Osteoblast (primary cell): ENCODE measurements around the gene CD109. TPM values are rescaled to one million over a fixed set of nuclear protein-coding genes. Genes with fewer than 3 reads are reported as not detected.

Source experiments
- DNase-seq: peaks from one replicate; pipeline ENCODE4 v3.0.0; 2011; ENCODE audit warnings: low spot score, mixed read lengths; ENCODE audit not compliant: insufficient read length; ENCODE audit errors: missing footprints
- H2AFZ ChIP-seq: 2 replicates; pipeline ENCODE4 v1.6.0; 2011; ENCODE audit warnings: mild to moderate bottlenecking, low read length
- H3K27ac ChIP-seq: 2 replicates; pipeline ENCODE4 v1.5.1; 2011; ENCODE audit warnings: mild to moderate bottlenecking, low read depth, low read length, moderate library complexity
- H3K27me3 ChIP-seq: 2 replicates; pipeline ENCODE4 v1.6.0; 2012; ENCODE audit warnings: mild to moderate bottlenecking, control low read depth, inconsistent platforms, low read length, moderate library complexity; ENCODE audit not compliant: insufficient read depth
- H3K36me3 ChIP-seq: 2 replicates; pipeline ENCODE4 v1.5.1; 2011; ENCODE audit warnings: mild to moderate bottlenecking, low read length, control low read depth, moderate library complexity; ENCODE audit not compliant: insufficient read depth
- H3K4me1 ChIP-seq: 2 replicates; pipeline ENCODE4 v1.5.1; 2011; ENCODE audit warnings: mild to moderate bottlenecking, low read length, control low read depth, moderate library complexity; ENCODE audit not compliant: insufficient read depth
- H3K4me2 ChIP-seq: 2 replicates; pipeline ENCODE4 v1.6.0; 2011; ENCODE audit warnings: mild to moderate bottlenecking, low read length; ENCODE audit not compliant: insufficient read depth
- H3K4me3 ChIP-seq: fragments of 200-600 bp; sonication (generic); 3 replicates; pipeline ENCODE4 v1.5.1; 2012; ENCODE audit warnings: mild to moderate bottlenecking, low read length, inconsistent platforms; ENCODE audit not compliant: insufficient read depth
- H3K79me2 ChIP-seq: 2 replicates; pipeline ENCODE4 v1.6.0; 2012; ENCODE audit warnings: mild to moderate bottlenecking, low read length, control low read depth, inconsistent platforms; ENCODE audit not compliant: insufficient read depth
- H3K9me3 ChIP-seq: 2 replicates; pipeline ENCODE4 v1.5.1; 2011; ENCODE audit warnings: low read depth, low read length, control low read depth
- H4K20me1 ChIP-seq: 2 replicates; pipeline ENCODE4 v1.6.0; 2012; ENCODE audit warnings: mild to moderate bottlenecking, low read length, control low read depth; ENCODE audit not compliant: insufficient read depth
- total RNA-seq: library from RNA; depleted of rRNA; stranded (reverse); fragments of >200 nt; gene quantifications from 2 replicates; pipeline ENCODE4 v1.2.3, GENCODE V29; 2012
- TF ChIP-seq, protein P1 (sequence below): IDR thresholded peaks from 2 replicates; pipeline ENCODE4 v1.5.1; 2011; ENCODE audit warnings: mild to moderate bottlenecking, low read depth, low read length, moderate library complexity; ENCODE audit errors: extremely low read depth

The CD109 gene
- total RNA-seq, 1 donor, result 93.4 TPM

- H2AFZ ChIP-seq, result no peak overlapping the region
- H3K79me2 ChIP-seq, result peaks cover 6% of the 10 kb centered on the region
- H3K36me3 ChIP-seq, result peaks cover 16% of the 10 kb centered on the region
- H3K27me3 ChIP-seq, result no peaks in the 10 kb centered on the region
- H4K20me1 ChIP-seq, result no peaks in the 10 kb centered on the region
- no peak overlapping the region for H3K27ac ChIP-seq
- no peaks in the 10 kb centered on the region for H3K9me3 ChIP-seq
- peaks cover 9% of the 10 kb centered on the region for H3K4me1 ChIP-seq
- H3K4me2 ChIP-seq, result no peak overlapping the region
- no peak overlapping the region for H3K4me3 ChIP-seq
- no peak for DNase-seq
- TF ChIP-seq, protein P1, sequence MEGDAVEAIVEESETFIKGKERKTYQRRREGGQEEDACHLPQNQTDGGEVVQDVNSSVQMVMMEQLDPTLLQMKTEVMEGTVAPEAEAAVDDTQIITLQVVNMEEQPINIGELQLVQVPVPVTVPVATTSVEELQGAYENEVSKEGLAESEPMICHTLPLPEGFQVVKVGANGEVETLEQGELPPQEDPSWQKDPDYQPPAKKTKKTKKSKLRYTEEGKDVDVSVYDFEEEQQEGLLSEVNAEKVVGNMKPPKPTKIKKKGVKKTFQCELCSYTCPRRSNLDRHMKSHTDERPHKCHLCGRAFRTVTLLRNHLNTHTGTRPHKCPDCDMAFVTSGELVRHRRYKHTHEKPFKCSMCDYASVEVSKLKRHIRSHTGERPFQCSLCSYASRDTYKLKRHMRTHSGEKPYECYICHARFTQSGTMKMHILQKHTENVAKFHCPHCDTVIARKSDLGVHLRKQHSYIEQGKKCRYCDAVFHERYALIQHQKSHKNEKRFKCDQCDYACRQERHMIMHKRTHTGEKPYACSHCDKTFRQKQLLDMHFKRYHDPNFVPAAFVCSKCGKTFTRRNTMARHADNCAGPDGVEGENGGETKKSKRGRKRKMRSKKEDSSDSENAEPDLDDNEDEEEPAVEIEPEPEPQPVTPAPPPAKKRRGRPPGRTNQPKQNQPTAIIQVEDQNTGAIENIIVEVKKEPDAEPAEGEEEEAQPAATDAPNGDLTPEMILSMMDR, result no peak
These were observed 35.3 kb downstream of the CD109 start for GRCh38 chr6:73731285-73731684.

DNA sequence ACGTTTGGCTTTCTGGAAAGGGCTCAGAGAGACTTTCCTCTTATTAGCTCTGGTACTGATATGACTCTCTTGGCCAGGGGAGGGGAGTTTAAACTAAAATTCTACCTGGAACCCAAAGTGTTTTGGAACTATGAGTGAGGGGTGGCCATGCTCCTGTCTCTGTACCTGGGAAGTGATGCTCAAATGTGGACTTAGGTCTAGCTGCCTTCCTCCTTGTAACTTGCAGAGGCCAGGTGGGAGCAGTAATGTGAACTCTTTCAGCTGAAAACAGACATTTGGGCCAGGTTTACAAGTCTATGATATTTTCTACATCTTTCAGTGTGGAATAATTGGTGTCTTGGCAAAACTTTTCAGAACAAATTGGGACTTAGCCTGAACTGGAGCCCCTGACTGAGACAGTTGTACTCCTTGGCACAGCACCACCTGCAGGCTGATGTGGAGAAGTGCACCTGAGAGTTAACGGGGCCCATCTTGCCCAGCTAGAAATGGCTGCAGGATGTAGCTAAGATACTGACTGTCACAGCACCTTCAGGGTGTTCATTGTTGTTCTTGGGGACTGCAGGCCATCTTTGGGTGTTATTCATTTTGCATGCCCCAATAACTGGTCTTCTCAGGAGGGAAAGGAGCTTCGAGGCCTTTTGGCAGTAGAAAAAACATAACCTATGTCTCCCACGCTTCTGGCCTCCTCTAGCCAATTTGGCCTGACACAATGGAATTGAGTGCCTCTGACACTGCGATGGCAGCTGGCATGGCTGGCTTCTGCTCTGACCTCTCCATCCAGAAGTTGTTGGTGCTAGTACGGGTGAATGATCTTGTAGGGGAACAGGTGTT lies 37.1 kb downstream of the CD109 start:
- H3K27me3 ChIP-seq, result no peaks in the 10 kb centered on the region
- H4K20me1 ChIP-seq, result no peaks in the 10 kb centered on the region
- no peak overlapping the region for H3K4me2 ChIP-seq
- peaks cover 6% of the 10 kb centered on the region for H3K79me2 ChIP-seq
- H2AFZ ChIP-seq, result peak overlapping the region; percentile 80
- no peak overlapping the region for H3K27ac ChIP-seq
- H3K4me1 ChIP-seq, result peaks cover 9% of the 10 kb centered on the region
- TF ChIP-seq, protein P1, result peak; percentile 98
- no peaks in the 10 kb centered on the region for H3K9me3 ChIP-seq
- H3K36me3 ChIP-seq, result peaks cover 16% of the 10 kb centered on the region
- no peak overlapping the region for H3K4me3 ChIP-seq
- DNase-seq, result peak; percentile 80

- no peaks in the 10 kb centered on the region for H3K9me3 ChIP-seq
- no peak overlapping the region for H2AFZ ChIP-seq
- H3K4me1 ChIP-seq, result peaks cover 9% of the 10 kb centered on the region
- H3K4me3 ChIP-seq, result no peak overlapping the region
- DNase-seq, result no peak
- TF ChIP-seq, protein P1, result no peak
- H3K4me2 ChIP-seq, result no peak overlapping the region
- H3K27ac ChIP-seq, result no peak overlapping the region
- H3K27me3 ChIP-seq, result no peaks in the 10 kb centered on the region
- peaks cover 16% of the 10 kb centered on the region for H3K36me3 ChIP-seq
- no peaks in the 10 kb centered on the region for H4K20me1 ChIP-seq
- H3K79me2 ChIP-seq, result peaks cover 6% of the 10 kb centered on the region
These were observed 37.8 kb downstream of the CD109 start for GRCh38 chr6:73733791-73734190.

DNA sequence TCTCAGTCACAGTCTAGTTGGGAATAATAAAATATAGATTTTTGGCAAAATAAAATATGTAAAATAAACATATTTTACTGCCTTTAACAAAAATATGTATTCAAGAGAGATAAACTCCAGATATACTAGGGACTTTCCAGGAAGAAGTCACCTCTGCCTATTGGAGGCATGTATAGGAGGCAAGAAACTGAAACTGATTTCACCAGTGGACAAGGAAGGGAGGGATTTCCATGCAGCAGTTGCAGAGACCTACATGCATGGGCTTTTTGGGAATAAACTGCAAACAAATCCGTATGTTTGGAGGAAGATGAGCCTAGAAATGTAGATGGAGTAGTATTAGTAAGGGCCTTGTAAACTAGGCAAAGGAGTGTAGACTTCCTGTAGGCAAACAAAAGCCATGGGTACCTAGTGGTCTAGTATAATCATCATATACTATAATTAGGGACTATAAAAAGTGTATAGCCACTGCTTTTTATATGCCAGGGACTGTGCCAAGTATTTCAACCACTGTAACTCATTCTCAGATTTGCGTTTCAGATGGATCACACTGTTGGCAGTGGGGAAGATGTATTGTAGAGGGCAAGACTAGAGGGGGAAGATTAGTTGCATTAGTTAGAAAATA lies 38.9 kb downstream of the CD109 start:
- H3K4me2 ChIP-seq, result no peak overlapping the region
- no peak overlapping the region for H3K4me3 ChIP-seq
- H4K20me1 ChIP-seq, result no peaks in the 10 kb centered on the region
- H3K27ac ChIP-seq, result peak overlapping the region; percentile 10
- no peak overlapping the region for H2AFZ ChIP-seq
- H3K9me3 ChIP-seq, result no peaks in the 10 kb centered on the region
- H3K36me3 ChIP-seq, result peaks cover 16% of the 10 kb centered on the region
- no peaks in the 10 kb centered on the region for H3K27me3 ChIP-seq
- no peak for DNase-seq
- TF ChIP-seq, protein P1, result no peak
- H3K4me1 ChIP-seq, result peaks cover 9% of the 10 kb centered on the region
- H3K79me2 ChIP-seq, result peaks cover 6% of the 10 kb centered on the region
